NCI-H146 treated with DMSO at 0.1 percent for 48 hours (cell line): Measurements from ENCODE around the gene NRCAM.

Source experiments
- DNase-seq: peaks from one replicate; lab custom pipeline; 2025; ENCODE audit not compliant: unreplicated experiment; lab: John Stamatoyannopoulos, UW

The NRCAM gene

GRCh38 chr7:108103558-108104298 is 352.5 kb downstream of the NRCAM start:
- DNase-seq = no peak

- no peak for DNase-seq
These were observed 353.4 kb downstream of the NRCAM start for GRCh38 chr7:108102671-108103312.

- no peak for DNase-seq
These were observed 354.5 kb downstream of the NRCAM start for GRCh38 chr7:108101759-108102158.

- DNase-seq = no peak
These were observed 356.5 kb downstream of the NRCAM start for GRCh38 chr7:108099713-108100112.

- DNase-seq = no peak
These were observed 358.5 kb downstream of the NRCAM start for GRCh38 chr7:108097703-108098102.
